NCI-H2196 treated with DMSO at 0.1 percent for 48 hours (cell line): Measurements from ENCODE around the gene FKRP.
"Not testable (repeated sequence)": the region's sequence is repeated elsewhere in the genome, so short reads cannot be mapped to it uniquely, and the experiment has no call there.

Source experiments
- DNase-seq: peaks from one replicate; lab custom pipeline; 2025; ENCODE audit not compliant: unreplicated experiment; lab: John Stamatoyannopoulos, UW

FKRP gene

DNA sequence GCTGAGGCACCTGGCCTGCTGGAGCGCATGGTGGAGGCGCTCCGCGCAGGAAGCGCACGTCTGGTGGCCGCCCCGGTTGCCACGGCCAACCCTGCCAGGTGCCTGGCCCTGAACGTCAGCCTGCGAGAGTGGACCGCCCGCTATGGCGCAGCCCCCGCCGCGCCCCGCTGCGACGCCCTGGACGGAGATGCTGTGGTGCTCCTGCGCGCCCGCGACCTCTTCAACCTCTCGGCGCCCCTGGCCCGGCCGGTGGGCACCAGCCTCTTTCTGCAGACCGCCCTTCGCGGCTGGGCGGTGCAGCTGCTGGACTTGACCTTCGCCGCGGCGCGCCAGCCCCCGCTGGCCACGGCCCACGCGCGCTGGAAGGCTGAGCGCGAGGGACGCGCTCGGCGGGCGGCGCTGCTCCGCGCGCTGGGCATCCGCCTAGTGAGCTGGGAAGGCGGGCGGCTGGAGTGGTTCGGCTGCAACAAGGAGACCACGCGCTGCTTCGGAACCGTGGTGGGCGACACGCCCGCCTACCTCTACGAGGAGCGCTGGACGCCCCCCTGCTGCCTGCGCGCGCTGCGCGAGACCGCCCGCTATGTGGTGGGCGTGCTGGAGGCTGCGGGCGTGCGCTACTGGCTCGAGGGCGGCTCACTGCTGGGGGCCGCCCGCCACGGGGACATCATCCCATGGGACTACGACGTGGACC is 10.1 kb downstream of the FKRP start:
- no peak for DNase-seq

DNA sequence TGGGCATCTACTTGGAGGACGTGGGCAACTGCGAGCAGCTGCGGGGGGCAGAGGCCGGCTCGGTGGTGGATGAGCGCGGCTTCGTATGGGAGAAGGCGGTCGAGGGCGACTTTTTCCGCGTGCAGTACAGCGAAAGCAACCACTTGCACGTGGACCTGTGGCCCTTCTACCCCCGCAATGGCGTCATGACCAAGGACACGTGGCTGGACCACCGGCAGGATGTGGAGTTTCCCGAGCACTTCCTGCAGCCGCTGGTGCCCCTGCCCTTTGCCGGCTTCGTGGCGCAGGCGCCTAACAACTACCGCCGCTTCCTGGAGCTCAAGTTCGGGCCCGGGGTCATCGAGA is 10.7 kb downstream of the FKRP start:
- no peak for DNase-seq

DNA sequence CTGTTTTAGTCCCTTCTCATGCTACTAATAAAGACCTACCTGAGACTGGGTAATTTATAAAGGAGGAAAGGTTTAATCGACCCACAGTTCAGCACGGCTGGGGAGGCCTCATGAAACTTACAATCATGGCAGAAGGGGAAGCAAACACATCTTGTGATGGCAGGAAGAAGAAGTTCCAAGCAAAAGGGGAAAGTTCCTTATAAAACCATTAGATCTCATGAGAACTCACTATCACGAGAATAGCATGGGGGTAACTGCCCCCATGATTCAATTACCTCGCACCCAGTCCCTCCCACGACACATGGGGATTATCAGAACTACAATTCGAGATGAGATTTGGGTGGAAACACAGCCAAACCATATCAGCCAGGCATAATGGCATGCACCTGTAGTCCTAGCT is 13.3 kb downstream of the FKRP start:
- no peak for DNase-seq

DNA sequence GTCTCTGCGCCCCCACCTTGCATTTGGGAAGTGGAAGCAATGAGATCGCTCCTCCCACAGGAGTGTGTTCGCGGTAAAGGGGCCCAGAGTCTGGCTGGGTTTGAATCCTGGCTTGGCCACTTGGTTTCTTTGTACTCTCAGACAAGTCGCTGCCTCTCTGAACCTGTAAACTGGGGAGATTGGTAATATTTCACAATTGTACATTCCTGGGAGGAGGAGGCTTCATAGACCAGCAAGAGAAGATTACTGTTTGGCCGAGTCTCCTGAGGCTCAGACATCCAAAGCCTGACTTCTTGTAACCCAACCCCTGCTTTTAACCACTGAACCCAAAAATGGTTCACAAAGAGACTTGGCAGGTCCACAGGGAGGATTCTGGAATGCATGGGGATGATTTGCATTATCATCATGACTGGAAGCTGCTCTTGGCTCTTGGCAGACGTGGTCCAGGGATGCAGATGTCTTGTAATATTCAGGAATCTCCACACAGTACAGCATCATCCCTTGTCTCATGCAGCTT is 14.0 kb downstream of the FKRP start:
- no peak for DNase-seq

DNA sequence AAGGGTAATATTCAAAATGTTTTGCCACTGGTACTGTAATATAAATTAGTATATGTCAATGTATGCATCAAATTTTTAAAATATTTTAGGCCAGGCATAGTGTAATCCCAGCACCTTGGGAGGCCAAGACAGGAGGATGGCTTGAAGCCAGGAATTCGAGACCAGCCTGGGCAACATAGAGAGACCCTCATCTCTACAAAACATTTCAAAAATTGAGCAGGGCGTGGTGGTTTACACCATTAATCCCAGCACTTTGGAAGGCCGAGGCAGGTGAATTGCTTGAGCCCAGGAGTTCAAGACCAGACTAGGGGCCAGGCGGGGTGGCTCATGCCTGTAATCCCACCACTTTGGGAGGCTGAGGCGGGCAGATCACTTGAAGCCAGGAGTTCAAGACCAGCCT is 14.5 kb downstream of the FKRP start:
- DNase-seq = no peak

DNA sequence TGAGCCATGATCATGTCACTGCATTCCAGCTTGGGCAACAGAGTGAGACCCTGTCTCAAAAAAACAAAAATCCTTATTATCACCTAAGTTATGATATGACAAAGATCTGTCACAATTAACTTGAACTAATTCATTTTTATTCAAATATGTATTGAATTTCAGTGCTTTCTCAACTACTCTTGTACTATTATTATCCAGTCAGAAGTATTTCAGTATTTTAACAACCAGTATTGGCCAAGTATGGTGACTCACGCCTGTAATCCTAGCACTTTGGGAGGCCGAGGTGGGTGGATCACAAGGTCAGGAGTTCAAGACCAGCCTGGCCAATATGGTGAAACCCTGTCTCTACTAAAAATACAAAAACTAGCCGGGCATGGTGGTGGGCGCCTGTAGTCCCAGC is 15.0 kb downstream of the FKRP start:
- DNase-seq = not testable (repeated sequence)

DNA sequence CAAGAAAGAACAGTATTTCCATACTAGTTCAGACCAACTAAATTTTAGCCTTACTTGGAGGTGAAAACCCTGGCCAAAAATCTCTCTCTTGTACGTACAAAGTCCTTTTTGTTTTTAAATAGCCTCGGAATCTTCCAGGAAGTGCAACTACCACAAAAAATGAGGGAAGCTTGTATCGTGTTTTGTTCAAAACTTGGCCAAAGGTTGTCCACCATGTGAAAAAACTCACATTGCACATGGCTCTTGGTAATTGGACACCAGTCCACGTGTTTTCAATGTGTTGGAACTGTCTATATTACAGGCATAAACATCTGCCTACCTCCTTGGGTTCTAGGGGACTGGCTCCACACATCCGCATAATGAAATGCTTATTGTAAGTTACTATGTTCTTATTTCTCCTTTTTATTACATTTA is 15.6 kb downstream of the FKRP start:
- DNase-seq = no peak

DNA sequence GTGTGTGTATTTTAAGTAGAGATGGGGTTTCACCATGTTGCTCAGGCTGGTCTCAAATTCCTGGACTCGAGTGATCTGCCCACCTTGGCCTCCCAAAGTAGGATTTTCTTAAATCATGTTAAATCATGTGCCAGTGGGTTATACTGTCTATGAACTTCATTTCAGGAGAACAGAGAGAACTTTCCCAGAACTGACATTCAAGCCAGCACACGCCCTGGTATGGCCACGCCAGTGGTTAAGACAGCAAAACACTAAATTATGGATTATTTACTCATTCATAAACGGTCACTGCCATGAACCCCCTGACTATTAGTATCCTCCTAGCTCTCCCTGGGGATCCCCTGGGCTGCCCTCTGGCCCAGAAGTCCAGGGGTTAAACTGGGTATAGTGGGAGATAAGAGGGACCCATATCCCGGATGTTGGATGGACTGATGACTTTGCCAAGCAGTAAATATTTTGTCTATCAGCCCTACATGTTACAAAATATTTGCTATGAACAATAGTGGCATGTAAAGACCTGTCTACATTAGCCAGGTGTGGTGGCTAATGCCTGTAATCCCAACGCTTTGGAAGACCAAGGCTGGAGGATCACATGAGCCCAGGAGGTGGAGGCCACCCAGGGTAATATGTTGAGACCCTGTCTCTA is 16.5 kb downstream of the FKRP start:
- no peak for DNase-seq

DNA sequence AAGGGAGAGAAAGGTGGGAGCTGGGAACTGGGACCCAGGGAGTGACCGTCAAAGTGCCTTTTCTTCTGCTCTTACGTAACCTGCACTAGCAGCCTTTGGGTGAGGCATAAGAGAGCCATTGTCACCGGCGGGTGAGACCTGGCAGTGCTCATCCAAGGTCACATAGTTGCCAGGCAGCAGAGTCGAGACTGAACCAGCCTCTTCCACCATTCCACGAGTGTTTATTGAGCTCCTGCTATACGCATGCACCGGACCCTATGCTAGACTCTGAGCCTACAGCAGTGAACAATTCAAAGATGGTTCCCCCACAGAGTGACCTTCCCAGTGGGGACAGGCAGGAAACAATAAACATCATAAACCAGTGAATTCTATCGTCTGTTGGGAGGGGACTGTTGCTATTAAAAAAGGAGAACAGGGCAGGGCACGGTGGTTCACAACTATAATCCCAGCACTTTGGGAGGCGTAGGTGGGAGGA is 19.0 kb downstream of the FKRP start:
- DNase-seq = no peak

DNA sequence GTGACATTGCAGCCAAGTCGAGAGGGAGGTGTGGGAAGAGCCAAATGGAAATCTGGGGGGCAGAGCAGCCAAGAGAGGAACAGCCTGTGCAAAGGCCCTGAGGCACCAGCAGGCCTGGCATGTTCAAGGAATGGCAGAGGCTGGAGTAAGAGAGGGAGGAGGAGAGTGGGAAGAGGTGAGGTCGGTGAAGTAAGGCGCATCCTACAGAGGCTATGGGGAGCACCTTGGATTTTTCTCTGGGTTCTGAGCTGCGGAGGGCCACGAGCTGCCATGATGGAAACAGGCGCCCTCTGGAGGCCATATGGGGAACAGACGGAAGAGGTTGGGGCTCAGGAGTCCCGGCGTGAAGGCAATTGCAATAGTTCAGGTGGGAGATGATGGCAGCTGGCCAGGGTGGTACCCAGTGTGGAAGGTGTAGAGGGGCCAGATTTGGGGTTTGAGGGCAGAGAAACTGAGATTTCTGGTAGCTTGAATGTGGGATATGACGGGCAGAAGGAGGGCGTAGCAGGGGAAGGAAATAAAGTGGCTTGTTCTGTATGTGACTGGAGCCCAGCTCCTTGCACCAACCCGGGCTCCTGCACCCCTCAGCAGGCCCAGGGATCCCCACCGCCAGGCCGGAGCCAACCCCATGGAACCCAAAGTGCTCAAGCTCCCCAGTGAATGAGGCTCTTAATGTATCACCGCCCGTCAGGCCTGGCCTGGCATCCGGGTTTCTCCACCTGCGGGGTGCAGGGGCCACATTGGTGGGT is 20.9 kb downstream of the FKRP start:
- DNase-seq = no peak

DNA sequence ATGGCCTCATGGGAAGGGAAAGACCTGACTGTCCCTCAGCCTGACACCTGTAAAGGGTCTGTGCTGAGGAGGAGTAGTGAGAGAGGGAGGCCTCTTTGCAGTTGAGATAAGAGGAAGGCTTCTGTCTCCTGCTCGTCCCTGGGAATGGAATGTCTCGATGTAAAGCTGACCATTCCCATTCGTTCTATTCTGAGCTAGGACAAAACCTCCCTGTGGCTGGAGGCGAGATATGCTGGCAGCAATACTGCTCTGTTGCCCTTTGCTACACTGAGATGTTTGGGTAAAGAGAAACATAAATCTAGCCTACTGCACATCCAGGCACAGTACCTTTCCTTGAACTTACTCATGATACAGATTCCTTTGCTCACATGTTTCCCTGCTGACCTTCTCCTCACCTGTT is 22.9 kb downstream of the FKRP start:
- DNase-seq = not testable (repeated sequence)

DNA sequence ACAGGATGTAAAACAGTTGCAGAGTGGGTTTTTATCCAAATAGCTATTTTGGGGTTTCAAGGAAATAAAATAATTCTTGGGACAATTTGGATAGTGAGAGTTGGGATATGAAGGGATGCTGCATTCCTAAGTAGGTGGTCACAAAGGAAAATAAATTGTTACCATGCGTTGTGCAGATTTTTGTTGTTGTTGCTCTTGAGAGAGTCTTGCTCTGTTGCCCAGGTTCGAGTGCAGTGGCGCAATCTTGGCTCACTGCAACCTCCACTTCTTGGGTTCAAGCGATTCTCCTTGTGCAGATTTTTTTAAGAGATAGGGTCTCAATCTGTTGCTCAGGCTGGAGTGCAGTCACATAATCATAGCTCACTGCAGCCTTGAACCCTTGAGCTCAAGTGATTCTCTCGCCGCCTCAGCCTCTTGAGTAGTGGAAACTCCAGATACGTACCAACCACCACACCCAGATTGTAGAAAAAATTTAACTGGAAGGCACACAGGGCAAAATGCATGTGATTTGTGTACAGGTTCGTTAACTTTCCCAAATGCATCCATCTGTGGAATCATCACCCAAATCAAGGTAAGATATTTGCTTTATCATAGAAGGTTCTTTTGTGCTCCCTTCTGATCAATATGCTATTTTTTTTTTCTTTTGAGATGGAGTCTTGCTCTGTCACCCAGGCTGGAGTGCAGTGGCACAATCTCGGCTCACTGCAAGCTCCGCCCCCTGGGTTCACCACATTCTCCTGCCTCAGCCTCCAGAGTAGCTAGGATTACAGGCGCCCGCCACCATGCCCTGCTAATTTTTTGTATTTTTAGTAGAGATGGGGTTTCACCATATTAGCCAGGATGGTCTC is 26.5 kb downstream of the FKRP start:
- DNase-seq = no peak

DNA sequence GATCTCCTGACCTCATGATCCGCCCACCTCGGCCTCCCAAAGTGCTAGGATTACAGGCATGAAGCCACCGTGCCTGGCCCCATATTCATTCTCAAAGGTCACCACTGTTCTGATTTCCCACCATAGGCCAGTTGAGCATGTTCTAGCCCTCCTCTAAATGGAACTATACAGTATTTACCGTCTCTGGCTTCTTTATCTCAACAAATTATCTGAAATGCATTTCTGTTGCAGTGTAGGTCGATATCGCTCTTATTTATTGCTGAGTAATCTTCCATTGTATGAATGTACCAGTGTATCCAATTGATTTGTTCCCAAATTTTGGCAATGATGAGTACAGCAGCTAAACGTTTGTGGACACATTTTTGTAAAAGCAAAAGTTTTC is 27.2 kb downstream of the FKRP start:
- DNase-seq = no peak

DNA sequence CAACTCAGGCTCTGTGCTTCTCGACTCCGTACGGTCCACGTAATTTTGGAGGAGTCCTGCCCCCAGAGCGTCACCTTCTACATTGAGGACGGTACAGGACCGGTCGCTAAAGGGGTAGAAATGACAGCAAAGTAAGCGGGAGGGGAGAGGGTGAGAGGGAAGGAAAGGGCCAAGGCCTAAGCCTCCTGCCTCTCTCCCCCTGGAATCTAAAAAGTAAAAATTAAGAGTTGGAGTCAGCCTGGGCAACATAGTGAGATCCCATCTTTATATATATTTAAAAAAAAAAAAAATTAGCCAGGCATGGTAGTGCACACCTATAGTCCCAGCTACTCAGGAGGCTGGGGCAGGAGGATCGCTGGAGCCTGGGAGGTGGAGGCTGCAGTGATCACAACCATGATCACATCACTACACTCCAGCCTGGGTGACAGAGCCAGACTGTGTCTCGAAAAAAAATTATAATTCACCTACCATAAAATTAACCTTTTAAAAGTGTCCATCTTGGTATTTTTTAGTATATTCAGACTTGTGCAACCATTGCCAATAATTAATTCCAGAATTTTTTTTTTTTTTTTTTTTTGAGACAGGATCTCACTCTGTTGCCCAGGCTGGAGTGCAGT is 29.9 kb downstream of the FKRP start:
- DNase-seq = no peak

DNA sequence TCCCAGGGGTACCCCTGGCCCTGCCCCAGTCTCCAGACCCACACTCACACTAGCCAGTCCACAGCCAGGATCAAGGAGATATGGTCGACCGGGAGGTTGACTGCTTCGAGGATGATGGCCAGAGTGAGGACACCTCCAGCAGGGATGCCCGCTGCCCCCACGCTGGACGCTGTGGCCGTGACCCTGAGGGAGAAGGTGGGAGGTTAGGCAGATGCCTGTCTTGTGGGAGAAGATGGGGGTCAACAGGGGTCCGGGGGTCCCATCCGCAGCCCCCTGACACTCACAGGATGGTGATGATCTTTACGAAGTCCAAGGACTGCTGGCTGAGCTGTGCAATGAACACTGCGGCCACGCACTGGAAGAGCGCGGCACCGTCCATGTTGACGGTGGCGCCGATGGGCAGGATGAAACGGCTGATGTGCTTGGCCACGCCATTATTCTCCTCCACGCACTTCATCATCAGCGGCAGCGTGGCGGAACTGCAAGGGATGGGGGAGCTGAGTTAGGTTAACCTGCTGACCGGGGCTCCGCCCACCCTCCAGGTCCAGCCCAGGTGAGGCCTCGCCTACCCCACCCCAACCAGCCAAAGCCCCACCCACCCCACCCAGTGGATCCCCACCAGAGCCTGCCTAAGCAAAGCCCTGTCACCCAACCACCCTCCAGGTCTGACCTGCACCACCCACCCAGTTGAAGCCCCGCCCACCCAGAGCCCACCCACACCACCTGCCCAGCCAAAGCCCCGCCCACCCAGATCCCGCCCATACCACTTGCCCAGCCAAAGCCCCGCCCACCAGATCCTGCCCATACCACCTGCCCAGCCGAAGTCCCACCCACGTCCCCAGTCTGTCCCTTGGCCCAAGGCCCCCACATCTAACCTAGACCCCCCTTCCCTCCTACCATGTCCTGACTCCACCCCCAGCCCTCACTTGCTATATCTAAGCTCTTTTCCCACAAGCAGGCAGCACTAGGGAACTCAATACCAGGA is 31.4 kb downstream of the FKRP start:
- no peak for DNase-seq

DNA sequence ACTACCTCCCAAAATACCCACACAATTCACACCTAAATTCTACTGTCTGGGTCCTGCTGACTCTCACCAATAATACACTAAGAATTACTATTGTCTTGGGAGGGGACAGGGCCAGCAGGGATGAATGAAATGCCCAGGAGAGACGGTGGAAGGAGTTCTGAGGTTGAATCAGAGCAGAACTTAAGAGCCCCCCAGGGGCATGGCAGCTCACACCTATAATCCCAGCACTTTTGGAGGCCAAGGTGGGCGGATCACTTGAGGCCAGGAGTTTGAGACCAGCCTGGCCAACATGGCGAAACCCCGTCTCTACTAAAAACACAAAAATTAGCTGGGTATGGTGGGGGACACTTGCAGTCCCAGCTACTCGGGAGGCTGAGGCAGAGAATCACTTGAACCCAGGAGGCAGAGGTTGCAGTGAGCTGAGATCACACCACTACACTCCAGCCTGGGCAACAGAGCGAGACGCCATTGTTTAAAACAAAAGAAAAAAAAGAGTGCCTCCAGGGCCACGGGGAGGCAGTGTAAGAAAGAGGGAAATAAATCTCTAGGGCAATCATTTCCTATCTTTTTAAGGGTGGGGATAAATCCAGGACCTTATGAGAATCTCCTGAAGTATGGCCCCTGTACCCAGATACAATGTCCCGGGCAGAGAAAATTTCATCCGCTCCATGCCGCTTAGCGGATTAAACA is 32.2 kb downstream of the FKRP start:
- not testable (repeated sequence) for DNase-seq

DNA sequence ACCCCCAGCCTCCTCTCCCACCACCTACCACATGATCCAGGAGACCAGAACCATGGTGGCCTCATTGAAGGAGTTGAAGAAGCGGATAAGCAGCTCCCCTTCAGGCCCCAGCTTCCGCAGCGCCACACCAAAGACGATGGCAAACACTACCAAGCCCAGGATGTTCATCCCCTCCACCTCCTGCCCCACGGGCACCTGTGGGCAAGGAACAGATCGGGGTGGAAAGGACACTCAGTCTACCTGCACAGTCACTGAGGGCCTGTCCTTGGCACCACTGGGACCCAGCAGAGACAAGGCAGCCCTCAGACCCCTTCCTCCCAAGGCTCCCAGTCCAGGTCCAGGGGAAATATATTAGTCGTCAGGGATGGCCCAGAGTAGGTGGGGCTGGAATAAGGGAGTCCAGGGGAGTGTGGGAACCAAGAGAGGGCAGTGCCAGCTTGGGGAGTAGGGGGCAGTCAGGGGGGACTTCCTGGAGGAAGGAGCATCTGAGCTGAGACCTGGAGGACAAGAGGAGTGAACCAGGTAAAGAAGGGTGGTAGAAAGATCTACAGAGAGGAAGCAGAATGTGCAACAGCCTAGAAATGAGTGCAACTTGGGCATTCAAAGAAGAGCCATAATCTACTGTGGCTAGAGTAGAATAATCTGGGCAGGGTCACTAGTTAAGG is 36.6 kb downstream of the FKRP start:
- DNase-seq = no peak

DNA sequence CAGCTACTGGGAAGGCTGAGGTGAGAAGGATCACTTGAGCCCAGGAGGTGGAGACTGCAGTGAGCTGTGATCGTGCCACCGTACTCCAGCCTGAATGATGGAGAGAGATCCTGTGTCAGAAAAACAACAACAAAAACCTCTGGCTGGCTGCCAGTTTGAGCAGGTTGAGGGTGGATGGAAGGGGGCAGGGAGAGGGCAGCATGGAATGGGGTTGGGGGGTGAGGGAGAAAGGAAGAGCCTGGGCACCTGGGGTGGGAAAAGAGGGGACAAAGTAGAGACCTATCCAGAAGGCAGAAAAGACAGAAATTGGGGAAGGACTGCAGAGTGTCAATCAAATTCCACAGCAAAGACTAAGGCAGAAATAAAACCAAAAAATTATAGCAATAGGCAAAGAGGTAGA is 37.8 kb downstream of the FKRP start:
- peak; percentile 27 for DNase-seq
